Measurements from ENCODE around the gene WDFY4.
A peak's percentile ranks its signal among the peaks of the same experiment; 100 is the strongest.

Gene WDFY4

GRCh38 chr10:48656241-48656913, 28.3 kb upstream of the WDFY4 start:
- peak; percentile 69 to 82 (median 79) for DNase-seq (ENCODE audit: low read depth in 2 of 3, low spot score in 2 of 3)

GRCh38 chr10:48656914-48657305, 27.8 kb upstream of the WDFY4 start:
- DNase-seq (ENCODE audit: low read depth in 2 of 3, low spot score in 2 of 3) = no peak

GRCh38 chr10:48657416-48657815, 27.3 kb upstream of the WDFY4 start:
- no peak for DNase-seq (ENCODE audit: low read depth in 2 of 3, low spot score in 2 of 3)

GRCh38 chr10:48658243-48658974, 26.3 kb upstream of the WDFY4 start:
- DNase-seq (ENCODE audit: low read depth in 2 of 3, low spot score in 2 of 3) = peak; percentile 12 to 35 (median 35)

GRCh38 chr10:48658975-48659269, 25.8 kb upstream of the WDFY4 start:
- no peak for DNase-seq (ENCODE audit: low read depth in 2 of 3, low spot score in 2 of 3)

- DNase-seq (ENCODE audit: low read depth in 2 of 3, low spot score in 2 of 3) = no peak
These were observed 24.9 kb upstream of the WDFY4 start for GRCh38 chr10:48659790-48660189.

GRCh38 chr10:48661441-48661840, 23.2 kb upstream of the WDFY4 start:
- no peak for DNase-seq (ENCODE audit: low read depth in 2 of 3, low spot score in 2 of 3)

GRCh38 chr10:48667960-48668590, 16.6 kb upstream of the WDFY4 start:
- DNase-seq (ENCODE audit: low read depth in 2 of 3, low spot score in 2 of 3) = no peak

- no peak for DNase-seq (ENCODE audit: low read depth in 2 of 3, low spot score in 2 of 3)
These were observed 13.4 kb upstream of the WDFY4 start for GRCh38 chr10:48670978-48671913.

- no peak for DNase-seq (ENCODE audit: low read depth in 2 of 3, low spot score in 2 of 3)
These were observed 12.6 kb upstream of the WDFY4 start for GRCh38 chr10:48671914-48672595.

- no peak for DNase-seq (ENCODE audit: low read depth in 2 of 3, low spot score in 2 of 3)
These were observed 11.9 kb upstream of the WDFY4 start for GRCh38 chr10:48672596-48673265.

GRCh38 chr10:48677625-48678024, 7.0 kb upstream of the WDFY4 start:
- no peak for DNase-seq (ENCODE audit: low read depth in 2 of 3, low spot score in 2 of 3)

GRCh38 chr10:48678041-48678440, 6.6 kb upstream of the WDFY4 start:
- no peak for DNase-seq (ENCODE audit: low read depth in 2 of 3, low spot score in 2 of 3)

- no peak for DNase-seq (ENCODE audit: low read depth in 2 of 3, low spot score in 2 of 3)
These were observed 2.9 kb upstream of the WDFY4 start for GRCh38 chr10:48681740-48682139.

GRCh38 chr10:48682265-48682664, 2.4 kb upstream of the WDFY4 start:
- DNase-seq (ENCODE audit: low read depth in 2 of 3, low spot score in 2 of 3) = no peak

- DNase-seq (ENCODE audit: low read depth in 2 of 3, low spot score in 2 of 3) = no peak
These were observed 1.2 kb upstream of the WDFY4 start for GRCh38 chr10:48683424-48683823.

GRCh38 chr10:48683868-48684267, 805 bp upstream of the WDFY4 start:
- no peak for DNase-seq (ENCODE audit: low read depth in 2 of 3, low spot score in 2 of 3)

- DNase-seq (ENCODE audit: low read depth in 2 of 3, low spot score in 2 of 3) = no peak
These were observed 246 bp upstream of the WDFY4 start for GRCh38 chr10:48684463-48684791.

GRCh38 chr10:48685731-48686130, 1.1 kb downstream of the WDFY4 start:
- no peak for DNase-seq (ENCODE audit: low read depth in 2 of 3, low spot score in 2 of 3)
